Measurements from ENCODE around the gene PNPLA7.

GRCh38 chr9:137426018-137426681 lies 124.1 kb downstream of the PNPLA7 start:
- TF ChIP-seq CTCF (IDR thresholded peaks at IDR 0.05; ENCODE audit: low read depth, low read length, missing input control) (no peak), JUND (IDR thresholded peaks at IDR 0.05) (no peak), SP1 (IDR thresholded peaks at IDR 0.05) (no peak)
- TF ChIP-seq, protein P1, sequence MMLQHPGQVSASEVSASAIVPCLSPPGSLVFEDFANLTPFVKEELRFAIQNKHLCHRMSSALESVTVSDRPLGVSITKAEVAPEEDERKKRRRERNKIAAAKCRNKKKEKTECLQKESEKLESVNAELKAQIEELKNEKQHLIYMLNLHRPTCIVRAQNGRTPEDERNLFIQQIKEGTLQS (IDR thresholded peaks at IDR 0.05): no peak
